B cell (primary cell): ENCODE measurements around the gene AMBRA1. TPM values are rescaled to one million over a fixed set of nuclear protein-coding genes. Genes with fewer than 3 reads are reported as not detected.

Experiments
- ATAC-seq: fragments of 200-7000 bp; cut with Tn5 transposase; one replicate; pipeline ENCODE4 v1.10.0; 2021; ENCODE audit warnings: low read depth, mild to moderate bottlenecking, moderate number of reproducible peaks, moderate library complexity
- CTCF ChIA-PET: fragments of 350-600 bp; sonication (Branson Sonifier 250); formaldehyde crosslinking; loops from one replicate; lab custom pipeline; 2021; ENCODE audit warnings: antibody characterized with exemption, inconsistent platforms; lab: Charles Lee
- POLR2A ChIA-PET: fragments of 350-600 bp; sonication (Branson Sonifier 250); formaldehyde crosslinking; loops from one replicate; lab custom pipeline; 2021; ENCODE audit warnings: antibody characterized with exemption; lab: Charles Lee
- DNase-seq: peaks from one replicate; pipeline ENCODE4 v3.0.0; 2013
- H2AFZ ChIP-seq: 2 replicates; pipeline ENCODE4 v1.6.1; 2012; ENCODE audit warnings: mild to moderate bottlenecking, low read depth, low read length; ENCODE audit not compliant: insufficient read depth, poor library complexity, severe bottlenecking
- H3K27ac ChIP-seq, 2 donors: 1 replicate in 1 of 2; 2 replicates in 1 of 2; pipeline ENCODE4 v1.5.1; 2012 to 2013; ENCODE audit warnings: low read length in 2 of 2, mild to moderate bottlenecking in 2 of 2, moderate library complexity in 1 of 2
- H3K27me3 ChIP-seq, 4 experiments: fragments of 200-600 bp in 1 of 4; sonication (generic) in 1 of 4; replicated peaks in 1 of 4; 1 replicate in 2 of 4; 2 replicates in 2 of 4; pipeline versions ENCODE4 v1.6.1 to v1.7.0; 2013 to 2016; ENCODE audit warnings: low read length in 3 of 4, mild to moderate bottlenecking in 2 of 4, mixed read lengths in 1 of 4, moderate library complexity in 1 of 4; ENCODE audit not compliant: insufficient read depth in 4 of 4, control insufficient read depth in 3 of 4; ENCODE audit errors: control extremely low read depth in 1 of 4
- H3K36me3 ChIP-seq, 2 experiments: replicated peaks in 1 of 2; 1 replicate in 1 of 2; 2 replicates in 1 of 2; pipeline versions ENCODE4 v1.6.1 to v1.7.1; 2013; ENCODE audit warnings: low read length in 1 of 2; ENCODE audit not compliant: insufficient read depth in 2 of 2, control insufficient read depth in 1 of 2; ENCODE audit errors: control extremely low read depth in 1 of 2, extremely low read depth in 1 of 2
- H3K4me1 ChIP-seq, 2 donors: fragments of 200-600 bp in 1 of 2; sonication (generic) in 1 of 2; 1 replicate in 1 of 2; 2 replicates in 1 of 2; pipeline versions ENCODE4 v1.5.1 to v1.6.1; 2013 to 2017; ENCODE audit warnings: low read length in 2 of 2; ENCODE audit not compliant: control insufficient read depth in 2 of 2, insufficient read depth in 2 of 2
- H3K4me2 ChIP-seq: replicated peaks from 2 replicates; pipeline ENCODE3; 2012; ENCODE audit warnings: mild to moderate bottlenecking, low read depth, low read length; ENCODE audit not compliant: poor library complexity, severe bottlenecking
- H3K4me3 ChIP-seq, 5 experiments: fragments of 200-600 bp in 1 of 5; sonication (generic) in 1 of 5; 1 replicate in 3 of 5; 2 replicates in 2 of 5; pipeline versions ENCODE4 v1.5.1 to v1.7.0; 2011 to 2016; ENCODE audit warnings: low read length in 4 of 5, mild to moderate bottlenecking in 4 of 5, low read depth in 2 of 5, control low read depth in 1 of 5, moderate library complexity in 1 of 5; ENCODE audit not compliant: insufficient read depth in 1 of 5; ENCODE audit errors: control extremely low read depth in 1 of 5, extremely low read depth in 1 of 5
- H3K79me2 ChIP-seq: fragments of 200-600 bp; sonication (generic); one replicate; pipeline ENCODE4 v1.6.0; 2016; ENCODE audit warnings: low read length; ENCODE audit not compliant: control insufficient read depth, insufficient read depth
- H3K9ac ChIP-seq: fragments of 200-600 bp; sonication (generic); 2 replicates; pipeline ENCODE4 v1.6.1; 2017; ENCODE audit warnings: mild to moderate bottlenecking, low read length, moderate library complexity
- H3K9me3 ChIP-seq, 3 donors: one replicate each; pipeline versions ENCODE4 v1.6.1 to v1.7.1; 2013; ENCODE audit warnings: low read length in 2 of 3; ENCODE audit not compliant: control insufficient read depth in 2 of 3, insufficient read depth in 1 of 3; ENCODE audit errors: control extremely low read depth in 1 of 3
- H4K20me1 ChIP-seq: 2 replicates; pipeline ENCODE4 v1.6.0; 2012; ENCODE audit warnings: mild to moderate bottlenecking, low read length; ENCODE audit not compliant: insufficient read depth, control insufficient read depth, poor library complexity, severe bottlenecking
- H3K27ac Mint-ChIP-seq: one replicate; pipeline ENCODE4 v1.8.0; 2021; ENCODE audit warnings: mixed read lengths
- H3K27me3 Mint-ChIP-seq: one replicate; pipeline ENCODE4 v1.8.0; 2021; ENCODE audit warnings: mixed read lengths
- H3K4me1 Mint-ChIP-seq: one replicate; pipeline ENCODE4 v1.8.0; 2021; ENCODE audit warnings: mixed read lengths
- H3K4me3 Mint-ChIP-seq: one replicate; pipeline ENCODE4 v1.8.0; 2021; ENCODE audit warnings: mixed read lengths
- H3K9me3 Mint-ChIP-seq: one replicate; pipeline ENCODE4 v1.8.0; 2022; ENCODE audit warnings: mixed read lengths; ENCODE audit not compliant: insufficient read depth
- CTCF ChIP-seq: fragments of 200-600 bp; IDR thresholded peaks from one replicate; pipeline ENCODE4 v1.8.0; 2022; ENCODE audit warnings: antibody characterized with exemption, mild to moderate bottlenecking
- EZH2 ChIP-seq: IDR thresholded peaks from 2 replicates; pipeline ENCODE4 v1.6.1; 2012; ENCODE audit warnings: borderline replicate concordance, low read depth, mild to moderate bottlenecking, moderate library complexity, low read length; ENCODE audit not compliant: insufficient read depth, poor library complexity, severe bottlenecking
- WGBS: methylation state at CpG from one replicate; pipeline ENCODE4 v1.1.5; 2013; ENCODE audit warnings: missing lambda C conversion rate; ENCODE audit not compliant: insufficient coverage; 5-methylcytosine and 5-hydroxymethylcytosine counted together
- intact Hi-C: fragments of 100-400 bp; cut with micrococcal nuclease; formaldehyde crosslinking; loops from one replicate; pipeline ENCODE4 v1.10.0; 2022
- polyA plus RNA-seq: library from polyadenylated mRNA; depleted of rRNA; stranded (reverse); fragments of >200 nt; gene quantifications from 2 replicates; pipeline ENCODE4 v1.2.3, GENCODE V29; 2012
- total RNA-seq, 2 donors: library from RNA; stranded (reverse); fragments of 120-200 nt in 1 of 2; gene quantifications; 1 replicate in 1 of 2; 2 replicates in 1 of 2; pipeline versions ENCODE4 v1.2.3 to v1.2.4, GENCODE V29; 2013 to 2022

The AMBRA1 gene
- total and polyA plus RNA-seq, 2 donors (not counting 1 experiment from before 2014, with no cell fraction given) = 13.8 to 36.1 TPM

GRCh38 chr11:46534711-46535110 is 59.1 kb downstream of the AMBRA1 start:
- no peak for DNase-seq
- peaks cover 69% of the 10 kb centered on the region for H3K79me2 ChIP-seq
- Mint-ChIP-seq H3K27me3 (no peaks in the 10 kb centered on the region), H3K27ac (no peak overlapping the region), H3K4me3 (no peak overlapping the region), H3K9me3 (no peaks in the 10 kb centered on the region), H3K4me1 (peaks cover 17% of the 10 kb centered on the region)
- H4K20me1 ChIP-seq = peaks cover 67% of the 10 kb centered on the region
- TF ChIP-seq EZH2 = no peak
- no peak for TF ChIP-seq CTCF
- no peaks in the 10 kb centered on the region for H3K9me3 ChIP-seq
- POLR2A ChIA-PET = no interaction called here
- no peak overlapping the region for H3K27ac ChIP-seq
- CTCF ChIA-PET = interaction anchor here (0.5 to 1.0 kb wide), 3 partner anchors 15 to 292 kb away, joined by 3 to 4 read pairs (median 3); no protein-coding TSS in a partner anchor
- H3K9ac ChIP-seq = no peak overlapping the region
- H3K27me3 ChIP-seq = no peaks in the 10 kb centered on the region
- WGBS = 91% methylated on average over 4 of the region's 5 CpGs
- H3K4me2 ChIP-seq = no peak overlapping the region
- intact Hi-C loops = no loop called here
- H2AFZ ChIP-seq = no peak overlapping the region
- H3K4me3 ChIP-seq = no peak overlapping the region
- no peaks in the 10 kb centered on the region for H3K4me1 ChIP-seq
- peaks cover 3 to 5% of the 10 kb centered on the region in 2 experiments for H3K36me3 ChIP-seq
- no peak for ATAC-seq

- peaks cover 77% of the 10 kb centered on the region for H4K20me1 ChIP-seq
- no peak overlapping the region for H2AFZ ChIP-seq
- intact Hi-C loops = no loop called here
- TF ChIP-seq EZH2 (no peak), CTCF (no peak)
- ATAC-seq (no peak), DNase-seq (no peak)
- peaks cover 1 to 3% of the 10 kb centered on the region in 2 experiments for H3K36me3 ChIP-seq
- Mint-ChIP-seq H3K4me3 (no peak overlapping the region), H3K9me3 (no peaks in the 10 kb centered on the region), H3K27ac (no peak overlapping the region), H3K27me3 (no peaks in the 10 kb centered on the region), H3K4me1 (peaks cover 29% of the 10 kb centered on the region)
- peaks cover 71% of the 10 kb centered on the region for H3K79me2 ChIP-seq
- no peak overlapping the region for H3K4me2 ChIP-seq
- no peak overlapping the region for H3K27ac ChIP-seq
- peaks cover 4 to 5% of the 10 kb centered on the region in 2 donors for H3K4me1 ChIP-seq
- WGBS = 94% methylated on average over 7 of the region's 9 CpGs
- H3K9me3 ChIP-seq = no peaks in the 10 kb centered on the region
- ChIA-PET POLR2A (no interaction called here), CTCF (interaction anchor here (0.6 to 3.2 kb wide), 2 partner anchors 145 to 351 kb away, joined by 3 to 10 read pairs; no protein-coding TSS in a partner anchor)
- no peak overlapping the region for H3K9ac ChIP-seq
- H3K27me3 ChIP-seq = no peaks in the 10 kb centered on the region
- no peak overlapping the region for H3K4me3 ChIP-seq
These were observed 60.3 kb downstream of the AMBRA1 start for GRCh38 chr11:46533396-46534100.
